K562 (cell line): ENCODE results near the gene POLD3. TPM values are rescaled to one million over a fixed set of nuclear protein-coding genes. Genes with fewer than 3 reads are reported as not detected.

ENCODE experiments used
- ATAC-seq: fragments of 200-7000 bp; cut with Tn5 transposase; 3 replicates; pipeline ENCODE4 v1.9.1; 2020; ENCODE audit warnings: moderate library complexity
- BruUV-seq: library from RNA; stranded (reverse); fragments of 400-500 nt; replicated peaks from 2 replicates; lab custom pipeline; 2021; lab: Mats Ljungman, UMichigan
- CTCF ChIA-PET: fragments of 300-600 bp; formaldehyde crosslinking; extraction: SDS; loops from one replicate; lab custom pipeline; 2021; ENCODE audit warnings: low intra/inter-chr PET ratio; lab: Yijun Ruan, JAX
- POLR2A ChIA-PET: fragments of 300-600, 350-650 bp; sonication (Branson Sonifier 250); formaldehyde crosslinking; extraction: SDS; loops from one replicate; lab custom pipeline; 2021; ENCODE audit warnings: antibody characterized with exemption, inconsistent platforms; lab: Yijun Ruan, JAX
- DNase-seq, 4 experiments: peaks; one replicate each; pipeline versions ENCODE4 v3.0.0 to v3.0.0-alpha.2; 2011 to 2018; ENCODE audit warnings: low spot score in 3 of 4, mixed read lengths in 3 of 4; ENCODE audit errors: extremely low read depth in 1 of 4
- FAIRE-seq: peaks from 2 replicates; lab custom pipeline; 2011; peaks lifted over from hg19 to GRCh38; lab: Jason Lieb, UNC
- H2AFZ ChIP-seq: 2 replicates; pipeline ENCODE4 v1.6.0; 2011; ENCODE audit warnings: low read depth, low read length, control low read depth, inconsistent platforms
- H3K27ac ChIP-seq: fragments of 200-600 bp; 3 replicates; pipeline ENCODE4 v1.8.0; 2011; ENCODE audit warnings: low read depth, mild to moderate bottlenecking, control low read depth, inconsistent platforms, low read length, moderate library complexity, mixed read lengths; ENCODE audit errors: extremely low read depth
- H3K27me3 ChIP-seq, 2 experiments: fragments of 300-600 bp in 1 of 2; 2 replicates in 1 of 2; 3 replicates in 1 of 2; pipeline versions ENCODE4 v1.6.0 to v1.8.0; 2011; ENCODE audit warnings: inconsistent platforms in 2 of 2, low read length in 2 of 2, mild to moderate bottlenecking in 1 of 2, mixed read lengths in 1 of 2, moderate library complexity in 1 of 2; ENCODE audit not compliant: control insufficient read depth in 2 of 2, insufficient read depth in 2 of 2
- H3K36me3 ChIP-seq: fragments of 300-600 bp; 3 replicates; pipeline ENCODE4 v1.8.0; 2011; ENCODE audit warnings: mild to moderate bottlenecking, low read length, inconsistent platforms; ENCODE audit not compliant: control insufficient read depth, insufficient read depth
- H3K4me1 ChIP-seq, 2 experiments: fragments of 200-600 bp in 1 of 2; replicated peaks in 1 of 2; 2 replicates in 1 of 2; 3 replicates in 1 of 2; pipeline versions ENCODE4 v1.5.1 to v1.8.0; 2011; ENCODE audit warnings: inconsistent platforms in 2 of 2, low read length in 2 of 2, mild to moderate bottlenecking in 1 of 2, mixed read lengths in 1 of 2, moderate library complexity in 1 of 2; ENCODE audit not compliant: control insufficient read depth in 2 of 2, insufficient read depth in 2 of 2
- H3K4me2 ChIP-seq: 2 replicates; pipeline ENCODE4 v1.6.1; 2011; ENCODE audit warnings: low read length, control low read depth, inconsistent platforms, mixed read lengths; ENCODE audit not compliant: insufficient read depth
- H3K4me3 ChIP-seq: fragments of 200-600 bp; sonication (generic), shearing (Covaris generic); 2 replicates; pipeline ENCODE4 v1.5.1; 2016; ENCODE audit warnings: control low read depth, inconsistent platforms
- H3K79me2 ChIP-seq: fragments of 200-600 bp; 3 replicates; pipeline ENCODE4 v1.8.0; 2011; ENCODE audit warnings: low read length, inconsistent platforms; ENCODE audit not compliant: control insufficient read depth, insufficient read depth
- H3K9ac ChIP-seq, 2 experiments: 2 replicates each; pipeline versions ENCODE4 v1.6.0 to v1.6.1; 2011; ENCODE audit warnings: low read depth in 2 of 2, low read length in 2 of 2, control low read depth in 1 of 2, inconsistent platforms in 1 of 2, mild to moderate bottlenecking in 1 of 2, mixed read lengths in 1 of 2; ENCODE audit not compliant: insufficient read depth in 1 of 2
- H3K9me1 ChIP-seq: one replicate; pipeline ENCODE4 v1.6.0; 2011; ENCODE audit warnings: inconsistent platforms, mild to moderate bottlenecking, low read length, moderate library complexity; ENCODE audit not compliant: control insufficient read depth, insufficient read depth
- H3K9me3 ChIP-seq: replicated peaks from 2 replicates; pipeline ENCODE4 v1.5.1; 2011; ENCODE audit warnings: low read depth, low read length, inconsistent platforms; ENCODE audit not compliant: control insufficient read depth, insufficient read depth
- H4K20me1 ChIP-seq: replicated peaks from 2 replicates; pipeline ENCODE4 v1.6.1; 2011; ENCODE audit warnings: low read length, inconsistent platforms, mixed read lengths; ENCODE audit not compliant: control insufficient read depth, insufficient read depth
- BCLAF1 ChIP-seq, 2 experiments: fragments of 450-650 bp in 1 of 2; IDR thresholded peaks; 2 replicates each; pipeline ENCODE4 v1.6.1; 2011 to 2017; ENCODE audit warnings: low read depth in 2 of 2, antibody characterized with exemption in 1 of 2, borderline replicate concordance in 1 of 2, low read length in 1 of 2, mild to moderate bottlenecking in 1 of 2, mixed read lengths in 1 of 2; ENCODE audit not compliant: control insufficient read depth in 1 of 2
- BRF1 ChIP-seq: IDR thresholded peaks from 3 replicates; pipeline ENCODE4 v1.6.1; 2011; ENCODE audit warnings: borderline replicate concordance, mild to moderate bottlenecking; ENCODE audit not compliant: insufficient read length; ENCODE audit errors: extremely low read depth
- ETS2 ChIP-seq: IDR thresholded peaks from 2 replicates; pipeline ENCODE4 v1.6.1; 2016; ENCODE audit warnings: borderline replicate concordance, missing genetic modification characterization, mild to moderate bottlenecking, moderate library complexity, missing compliant biosample characterization; ENCODE audit not compliant: poor library complexity, severe bottlenecking
- GTF2A2 ChIP-seq: IDR thresholded peaks from 2 replicates; pipeline ENCODE4 v1.6.1; 2016; ENCODE audit warnings: mild to moderate bottlenecking, missing genetic modification characterization, missing compliant biosample characterization
- IFI16 ChIP-seq: fragments of 250-450 bp; sonication (Bioruptor Pico); IDR thresholded peaks from 2 replicates; pipeline ENCODE4 v2.1.2; 2022; ENCODE audit warnings: mild to moderate bottlenecking, inconsistent platforms
- MTA3 ChIP-seq: fragments of 450-650 bp; formaldehyde crosslinking; IDR thresholded peaks from 2 replicates; pipeline ENCODE4 v1.6.1; 2017; ENCODE audit warnings: mild to moderate bottlenecking, borderline replicate concordance
- MYNN ChIP-seq, 2 experiments: sonication (generic); formaldehyde crosslinking in 1 of 2; IDR thresholded peaks; 2 replicates each; pipeline versions ENCODE4 v1.5.0 to v1.6.1; 2016 to 2020; ENCODE audit warnings: antibody characterized with exemption in 1 of 2, missing genetic modification reagents in 1 of 2
- POLR3A ChIP-seq: IDR thresholded peaks from 2 replicates; pipeline ENCODE4 v1.6.1; 2011; ENCODE audit warnings: borderline replicate concordance, mild to moderate bottlenecking, moderate library complexity; ENCODE audit not compliant: insufficient read length, insufficient read depth; ENCODE audit errors: extremely low read depth
- RB1 ChIP-seq: fragments of 450-650 bp; IDR thresholded peaks from 2 replicates; pipeline ENCODE4 v1.6.1; 2017; ENCODE audit warnings: low read depth, mild to moderate bottlenecking
- SIN3B ChIP-seq: fragments of 450-650 bp; IDR thresholded peaks from 2 replicates; pipeline ENCODE4 v1.6.1; 2017; ENCODE audit warnings: low read depth, mild to moderate bottlenecking, moderate library complexity
- ZNF263 ChIP-seq: sonication (generic); formaldehyde crosslinking; IDR thresholded peaks from 2 replicates; pipeline ENCODE4 v1.8.0; 2022; ENCODE audit warnings: mild to moderate bottlenecking, missing genetic modification reagents, borderline replicate concordance
- ZNF347 ChIP-seq: fragments of 450-650 bp; formaldehyde crosslinking; IDR thresholded peaks from 2 replicates; pipeline ENCODE4 v1.4.0; 2020; ENCODE audit warnings: low read depth, mild to moderate bottlenecking, moderate library complexity
- ZNF444 ChIP-seq: fragments of 250-450 bp; sonication (Bioruptor Pico); IDR thresholded peaks from 2 replicates; pipeline ENCODE4 v1.4.0; 2020; ENCODE audit warnings: mild to moderate bottlenecking, moderate library complexity
- ZNF583 ChIP-seq: fragments of 250-450 bp; sonication (Bioruptor Pico); IDR thresholded peaks from 2 replicates; pipeline ENCODE4 v1.4.0; 2020
- ZNF644 ChIP-seq: fragments of 200-800 bp; sonication (Bioruptor generic); IDR thresholded peaks from 2 replicates; pipeline ENCODE4 v1.6.1; 2016; ENCODE audit warnings: low read depth, missing genetic modification characterization, missing compliant biosample characterization
- ZSCAN32 ChIP-seq: fragments of 450-650 bp; formaldehyde crosslinking; IDR thresholded peaks from 2 replicates; pipeline ENCODE4 v1.4.0; 2020; ENCODE audit warnings: mild to moderate bottlenecking, moderate library complexity
- ZZZ3 ChIP-seq: fragments of 450-650 bp; IDR thresholded peaks from 2 replicates; pipeline ENCODE4 v1.6.1; 2016; ENCODE audit warnings: antibody characterized with exemption, mild to moderate bottlenecking, moderate library complexity
- WGBS: fragments of 100-300 bp; shearing (Covaris generic); methylation state at CpG from one replicate; pipeline ENCODE4 v1.1.6; 2016; ENCODE audit warnings: low coverage, mixed read lengths; ENCODE audit not compliant: insufficient coverage; ENCODE audit errors: missing lambda C conversion rate; 5-methylcytosine and 5-hydroxymethylcytosine counted together
- in situ Hi-C: fragments of 300-500 bp; cut with MboI; formaldehyde crosslinking; loops from 4 replicates; pipeline ENCODE4 v1.15.0; 2018; ENCODE audit warnings: inconsistent platforms, mixed read lengths
- intact Hi-C: fragments of 100-400 bp; cut with micrococcal nuclease; formaldehyde crosslinking; loops from 2 replicates; pipeline ENCODE4 v1.14.2; 2022
- polyA plus RNA-seq, 8 experiments: library from polyadenylated mRNA; depleted of rRNA in 4 of 8; stranded (reverse) in 5 of 8; unstranded in 3 of 8; fragments of >200 nt; fragmentation: Nextera tagmentation in 2 of 8; fragmentation: Illumina TruSeq in 1 of 8; extraction: Ambion mirVana in 2 of 8; extraction: Trizol in 1 of 8; gene quantifications; 2 replicates each; pipeline versions ENCODE4 v1.2.1 to v1.2.3, GENCODE V29; 2011 to 2014; ENCODE audit warnings: inconsistent platforms in 1 of 8, missing spikeins in 1 of 8
- total RNA-seq, 7 experiments: library from RNA; depleted of rRNA in 6 of 7; stranded (reverse); fragments of >200 nt in 6 of 7; fragmentation: Illumina TruSeq in 2 of 7; extraction: Trizol in 2 of 7; gene quantifications; 2 replicates each; pipeline versions ENCODE4 v1.2.1 to v1.2.3, GENCODE V29; 2011 to 2021; ENCODE audit warnings: low replicate concordance in 1 of 7

The POLD3 gene
- total and polyA plus RNA-seq, 9 of the 15 experiments (the other 6 are each of a cell fraction or from before 2014, with no cell fraction given), result 10.6 to 40.1 (median 24.6) TPM

GRCh38 chr11:74682731-74683278 is 90.4 kb downstream of the POLD3 start:
- Histone ChIP-seq H3K9me3 (no peaks in the 10 kb centered on the region), H3K27me3 (no peaks in the 10 kb centered on the region), H3K4me2 (no peak overlapping the region), H3K4me3 (no peak overlapping the region), H3K79me2 (no peaks in the 10 kb centered on the region), H2AFZ (no peak overlapping the region), H3K9ac (no peak overlapping the region), H3K36me3 (no peaks in the 10 kb centered on the region), H3K27ac (no peak overlapping the region), H3K4me1 (peaks cover 5 to 11% of the 10 kb centered on the region in 2 experiments; a peak in 4 of 5 replicates), H3K9me1 (no peaks in the 10 kb centered on the region), H4K20me1 (no peaks in the 10 kb centered on the region)
- ATAC-seq (no peak), FAIRE-seq (no peak), DNase-seq (no peak)
- in situ Hi-C loops, result no loop called here
- TF ChIP-seq RB1 (no peak), BCLAF1 (IDR thresholded peaks at IDR 0.05; ENCODE audit: borderline replicate concordance in 1 of 2, control insufficient read depth in 1 of 2, low read depth in 2 of 2, low read length in 1 of 2) (no peak), SIN3B (no peak), ETS2 (no peak), ZNF644 (tag) (no peak), BRF1 (no peak), GTF2A2 (tag) (no peak), ZNF583 (CRISPR knock-in tag) (no peak), MYNN (IDR thresholded peaks at IDR 0.05) (no peak), MYNN (CRISPR knock-in tag; IDR thresholded peaks at IDR 0.05) (no peak), ZZZ3 (no peak), IFI16 (no peak), ZNF347 (CRISPR knock-in tag) (no peak), ZNF444 (CRISPR knock-in tag) (no peak), MTA3 (no peak), ZNF263 (no peak), POLR3A (no peak), ZSCAN32 (CRISPR knock-in tag) (no peak)
- CTCF ChIA-PET, result no interaction called here
- no TSS peak for BruUV-seq
- POLR2A ChIA-PET, result interaction anchor here (0.9 kb wide), 1 partner anchor 10 kb away, joined by 3 read pairs; no protein-coding TSS in a partner anchor
- intact Hi-C loops, result no loop called here
- 68% methylated on average over 13 of the region's 14 CpGs for WGBS
